Endometrium (tissue), 2 donors: Measurements from ENCODE around the gene FBXO33.
"Not testable (repeated sequence)": the region's sequence is repeated elsewhere in the genome, so short reads cannot be mapped to it uniquely, and the experiment has no call there.

ENCODE experiments used
- FAIRE-seq: peaks from 2 replicates; lab custom pipeline; 2012; peaks lifted over from hg19 to GRCh38; lab: Jason Lieb, UNC
- donor health status: control.
- donor health status: control.

FBXO33 gene

DNA sequence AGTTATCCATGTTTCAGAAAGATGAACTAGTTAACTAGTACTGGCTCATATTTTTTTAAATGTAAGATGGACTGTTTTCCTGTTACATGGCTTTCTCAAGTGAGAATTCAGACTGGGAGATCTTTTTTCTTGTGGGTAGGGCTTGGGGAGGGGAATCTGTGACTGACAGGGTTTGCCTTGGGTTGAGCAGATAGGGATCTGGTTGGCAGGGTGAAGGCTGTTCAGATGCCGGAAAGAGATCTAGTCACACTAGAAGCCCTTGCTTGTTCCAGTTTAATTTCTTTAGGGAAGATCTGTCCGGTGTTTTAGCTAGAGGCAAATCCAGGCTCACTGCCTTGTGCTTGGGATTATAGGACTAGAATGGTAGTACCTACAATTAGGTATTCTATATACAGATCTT lies 63.2 kb downstream of the FBXO33 start:
- no peak for FAIRE-seq

DNA sequence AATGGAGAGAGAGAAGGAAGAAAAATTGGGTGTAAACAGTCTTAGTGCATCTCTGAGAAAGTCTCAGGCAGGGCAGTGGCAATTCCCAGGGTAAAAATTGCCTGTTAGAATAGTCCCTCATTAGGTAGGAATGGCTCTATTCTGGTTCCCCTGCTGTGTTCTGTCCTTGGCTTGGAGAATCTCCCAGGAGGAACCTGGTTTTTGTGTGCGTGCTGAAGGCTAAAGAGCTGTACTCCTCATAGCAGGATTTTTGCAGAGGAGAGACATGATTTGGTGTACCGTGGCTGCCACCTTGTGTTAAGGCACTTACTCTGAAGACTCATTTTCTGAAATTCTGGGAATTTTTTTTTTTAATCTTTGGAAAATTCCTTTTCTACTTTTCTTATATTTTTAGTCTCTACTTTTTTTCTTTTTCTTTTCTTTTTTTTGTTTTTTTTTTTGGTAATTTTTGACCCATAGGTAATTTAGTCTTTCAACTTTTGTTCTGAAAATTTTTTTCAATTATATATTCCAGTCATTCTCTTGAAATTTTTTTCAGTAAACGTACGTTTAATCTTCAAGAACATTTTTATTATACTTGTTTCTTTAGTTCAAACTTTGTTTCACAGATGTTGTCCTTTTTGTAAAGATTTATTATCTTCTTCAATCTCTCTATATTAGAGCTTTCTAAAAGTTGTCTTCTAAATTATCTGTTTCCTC lies 63.8 kb downstream of the FBXO33 start:
- FAIRE-seq = peak; percentile 97

DNA sequence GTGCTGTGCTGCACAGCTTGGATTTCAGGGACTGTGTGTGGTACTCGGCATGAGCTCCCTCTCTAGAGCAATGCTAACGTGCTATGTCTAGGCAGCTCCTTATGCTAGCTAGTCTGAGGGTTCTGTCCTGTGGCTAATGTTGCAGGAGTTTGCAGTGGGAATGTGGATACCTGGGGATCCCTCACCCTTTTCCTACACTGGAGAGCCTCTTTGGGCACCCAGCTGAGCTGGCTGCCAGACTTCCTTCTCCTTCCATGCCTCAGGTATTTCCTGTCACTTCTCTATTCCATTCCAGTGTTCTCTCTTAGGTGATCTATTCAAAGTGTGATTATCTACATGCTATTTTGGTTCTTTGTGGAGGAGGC lies 64.9 kb downstream of the FBXO33 start:
- FAIRE-seq = no peak

DNA sequence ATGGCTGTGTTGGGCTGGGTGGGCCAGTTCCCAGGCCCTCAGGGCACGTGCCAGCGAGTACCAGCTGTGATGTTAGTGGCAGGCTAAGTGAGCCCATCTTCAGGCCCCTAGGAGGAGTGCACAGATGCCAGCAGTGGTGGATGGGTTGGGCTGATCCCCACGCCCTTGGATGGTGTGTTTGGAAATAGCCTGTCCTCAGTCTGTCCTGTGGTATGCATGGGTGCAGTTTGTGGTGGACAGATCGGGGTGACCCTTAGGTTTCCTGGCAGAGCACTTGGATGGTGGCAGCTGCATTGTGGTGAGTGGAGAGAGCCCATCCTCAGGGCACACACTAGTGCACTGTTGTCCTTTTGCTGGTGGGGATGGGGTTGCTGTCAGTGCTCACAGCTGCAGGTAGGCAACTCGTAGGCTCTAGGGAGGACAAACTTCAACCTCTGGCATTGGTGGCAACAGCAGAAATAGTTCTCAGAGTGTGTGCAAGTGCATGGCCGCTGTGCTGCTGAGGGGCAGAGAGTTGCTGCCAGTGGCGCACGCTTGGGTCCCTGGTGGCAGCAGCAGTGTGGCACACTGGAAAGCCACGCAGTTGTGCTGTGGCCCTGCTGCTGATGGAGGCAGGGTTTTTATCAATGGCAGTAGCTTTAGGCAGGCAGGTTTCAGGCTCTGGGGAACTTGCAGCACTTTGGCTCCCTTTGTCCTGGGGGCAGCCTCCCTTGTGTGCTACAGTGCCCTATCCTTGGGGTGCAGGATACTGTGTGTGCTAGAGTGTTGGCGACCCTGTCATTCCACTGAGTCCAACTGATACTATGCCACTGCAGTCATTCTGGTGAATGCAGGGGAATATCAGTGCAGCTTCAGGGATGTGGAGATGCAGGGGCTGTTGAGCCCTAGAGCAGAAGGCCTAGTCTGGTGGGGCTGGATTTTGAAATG lies 65.5 kb downstream of the FBXO33 start:
- FAIRE-seq = no peak

DNA sequence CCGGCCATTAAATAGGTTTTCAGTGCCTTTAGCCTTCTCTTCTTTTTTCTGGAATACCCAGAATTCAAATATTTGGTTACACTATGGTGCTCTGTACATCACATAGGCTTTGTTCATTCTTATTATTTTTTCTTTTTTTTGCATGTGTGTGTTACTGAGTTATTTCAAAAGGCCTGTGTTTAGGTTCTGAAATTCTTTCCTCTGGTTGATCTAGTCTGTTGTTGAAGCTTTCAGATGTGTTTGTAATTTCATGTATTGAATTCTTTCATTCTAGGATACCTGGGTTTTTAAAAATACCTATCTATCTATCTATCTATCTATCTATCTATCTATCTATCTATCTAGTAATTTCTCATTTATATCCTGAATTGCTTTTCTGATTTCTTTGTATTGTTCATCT lies 66.9 kb downstream of the FBXO33 start:
- FAIRE-seq = no peak

DNA sequence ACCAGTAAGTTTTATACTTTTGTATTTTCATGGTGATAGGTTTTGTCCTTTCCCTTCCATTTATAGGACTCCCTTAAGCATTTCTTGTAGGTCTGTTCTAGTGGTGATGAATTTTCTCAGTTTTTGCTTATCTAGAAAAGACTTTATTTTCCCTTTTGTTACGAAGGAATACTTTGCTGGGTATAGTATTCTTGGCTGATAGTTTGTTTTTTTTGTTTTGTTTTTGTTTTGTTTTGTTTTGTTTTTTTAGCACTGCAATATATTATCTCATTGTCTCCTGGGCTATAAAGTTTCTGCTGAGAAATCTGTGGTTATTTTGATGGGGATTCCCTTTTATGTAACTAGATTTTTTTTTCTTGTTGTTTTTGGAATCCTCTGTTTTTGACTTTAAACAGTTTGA lies 67.7 kb downstream of the FBXO33 start:
- FAIRE-seq = no peak

DNA sequence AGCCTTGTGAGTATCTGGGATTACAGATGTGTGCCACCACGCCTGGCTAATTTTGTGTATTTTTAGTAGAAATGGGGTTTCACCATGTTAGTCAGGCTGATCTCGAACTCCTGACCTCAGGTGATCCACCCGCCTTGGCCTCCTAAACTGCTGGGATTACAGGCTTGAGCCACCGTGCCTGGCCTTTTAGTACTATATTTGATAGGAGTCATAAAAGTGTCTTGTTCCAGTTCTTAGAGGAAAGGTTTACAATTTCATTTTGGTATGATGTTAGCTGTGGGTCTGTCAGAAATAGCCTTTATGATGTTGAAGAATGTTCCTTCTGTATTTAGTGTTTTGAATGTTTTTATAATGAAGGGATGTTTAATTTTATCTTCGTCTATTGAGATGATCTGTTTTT lies 70.7 kb downstream of the FBXO33 start:
- peak; percentile 50 for FAIRE-seq

DNA sequence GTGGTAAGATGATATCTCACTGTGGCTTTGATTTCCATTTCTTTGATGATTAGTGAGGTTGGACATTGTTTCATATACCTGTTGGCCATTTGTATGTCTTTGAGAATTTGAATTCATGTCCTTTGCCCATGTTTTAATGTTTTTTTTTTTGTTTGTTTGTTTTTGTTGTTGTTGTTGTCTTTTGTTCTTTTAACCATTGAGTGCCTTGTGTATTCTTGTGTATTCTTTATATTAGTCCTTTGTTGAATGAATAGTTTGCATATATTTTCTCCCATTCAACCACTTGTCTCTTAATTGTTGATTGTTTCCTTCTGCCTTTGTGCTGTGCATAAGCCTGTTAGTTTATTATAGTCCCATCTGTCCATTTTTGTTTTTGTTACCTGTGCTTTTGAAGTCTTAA lies 71.9 kb downstream of the FBXO33 start:
- no peak for FAIRE-seq

DNA sequence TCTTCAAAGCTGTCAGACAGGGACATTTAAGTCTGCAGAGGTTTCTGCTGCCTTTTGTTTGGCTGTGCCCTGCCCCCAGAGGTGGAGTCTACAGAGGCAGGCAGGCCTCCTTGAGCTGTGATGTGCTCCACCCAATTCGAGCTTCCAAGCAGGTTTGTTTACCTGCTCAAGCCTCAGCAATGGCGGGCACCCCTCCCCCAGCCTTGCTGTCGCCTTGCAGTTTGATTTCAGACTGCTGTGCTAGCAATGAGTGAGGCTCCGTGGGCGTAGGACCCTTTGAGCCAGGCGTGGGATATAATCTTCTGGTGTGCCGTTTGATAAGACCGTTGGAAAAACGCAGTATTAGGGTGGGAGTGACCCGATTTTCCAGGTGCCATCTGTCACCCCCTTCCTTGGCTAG lies 73.2 kb downstream of the FBXO33 start:
- FAIRE-seq = not testable (repeated sequence)

DNA sequence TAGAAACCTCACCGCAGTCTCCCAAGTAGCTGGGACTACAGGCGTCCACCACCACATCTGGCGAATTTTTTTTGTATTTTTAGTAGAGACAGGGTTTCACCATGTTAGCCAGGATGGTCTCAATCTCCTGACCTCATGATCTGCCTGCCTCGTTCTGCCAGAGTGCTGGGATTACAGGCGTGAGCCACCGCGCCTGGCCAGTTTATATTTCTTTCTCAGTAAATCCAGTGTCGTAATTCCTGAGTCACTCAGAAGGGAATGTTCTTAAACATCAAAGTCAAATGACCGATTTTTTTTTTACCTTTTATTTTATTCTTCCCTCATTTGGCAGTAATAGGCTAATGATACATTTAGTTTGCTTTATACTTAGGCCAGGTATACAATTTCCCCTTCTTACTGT lies 80.5 kb downstream of the FBXO33 start:
- no peak for FAIRE-seq

DNA sequence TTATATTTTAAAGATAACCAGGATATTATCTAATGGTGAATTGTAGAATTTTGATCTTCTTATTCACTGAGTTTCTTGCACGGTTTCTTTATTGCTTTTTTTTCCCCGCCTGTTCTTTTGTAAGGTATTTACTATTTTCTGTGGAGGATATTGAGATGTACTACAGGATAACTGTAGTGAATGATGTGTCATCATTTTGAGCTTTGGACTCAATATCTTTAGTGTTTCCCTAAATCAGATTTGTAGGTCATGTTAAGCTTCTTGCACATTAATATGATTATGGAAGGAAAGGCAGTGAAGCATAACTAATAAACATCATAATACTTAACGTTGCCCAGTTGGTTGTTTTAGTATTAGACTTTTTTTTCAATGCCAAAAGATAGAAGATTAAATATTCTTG lies 81.4 kb downstream of the FBXO33 start:
- FAIRE-seq = peak; percentile 35
